Fibroblast of lung (primary cell): ENCODE data around the gene UNKL. TPM values are rescaled to one million over a fixed set of nuclear protein-coding genes. Genes with fewer than 3 reads are reported as not detected.

ENCODE experiments used
- DNase-seq, 2 donors: peaks; one replicate each; pipeline versions ENCODE4 v3.0.0 to v3.0.0-alpha.2; 2010; ENCODE audit warnings: low read depth in 2 of 2
- H2AFZ ChIP-seq: 2 replicates; pipeline ENCODE4 v1.5.1; 2012; ENCODE audit warnings: low read length, control low read depth, inconsistent platforms
- H3K27ac ChIP-seq: 2 replicates; pipeline ENCODE4 v1.5.1; 2011; ENCODE audit warnings: low read length, control low read depth; ENCODE audit not compliant: insufficient read depth
- H3K27me3 ChIP-seq: 2 replicates; pipeline ENCODE4 v1.5.1; 2011; ENCODE audit warnings: mild to moderate bottlenecking, low read length; ENCODE audit not compliant: control insufficient read depth, insufficient read depth
- H3K36me3 ChIP-seq: 2 replicates; pipeline ENCODE4 v1.5.1; 2011; ENCODE audit warnings: low read length; ENCODE audit not compliant: control insufficient read depth, insufficient read depth
- H3K4me1 ChIP-seq: 2 replicates; pipeline ENCODE4 v1.5.1; 2011; ENCODE audit warnings: low read length; ENCODE audit not compliant: control insufficient read depth, insufficient read depth; ENCODE audit errors: extremely low read depth
- H3K4me2 ChIP-seq: 2 replicates; pipeline ENCODE4 v1.5.1; 2011; ENCODE audit warnings: low read length, control low read depth; ENCODE audit not compliant: insufficient read depth; ENCODE audit errors: extremely low read depth
- H3K4me3 ChIP-seq, 4 experiments: fragments of 200-600 bp in 1 of 4; sonication (generic) in 1 of 4; replicated peaks in 1 of 4; 2 replicates each; pipeline ENCODE4 v1.5.1; 2011 to 2016; ENCODE audit warnings: low read length in 4 of 4, low read depth in 3 of 4, mild to moderate bottlenecking in 3 of 4, control low read depth in 2 of 4, inconsistent platforms in 1 of 4, mixed read lengths in 1 of 4; ENCODE audit not compliant: insufficient read depth in 1 of 4; ENCODE audit errors: control extremely low read depth in 1 of 4
- H3K79me2 ChIP-seq: 2 replicates; pipeline ENCODE4 v1.5.1; 2012; ENCODE audit warnings: mild to moderate bottlenecking, low read length, inconsistent platforms; ENCODE audit not compliant: control insufficient read depth, insufficient read depth
- H3K9ac ChIP-seq: 2 replicates; pipeline ENCODE4 v1.5.1; 2011; ENCODE audit warnings: mild to moderate bottlenecking, low read length, control low read depth; ENCODE audit not compliant: insufficient read depth
- H3K9me3 ChIP-seq: 2 replicates; pipeline ENCODE4 v1.5.1; 2012; ENCODE audit warnings: low read depth, low read length; ENCODE audit not compliant: control insufficient read depth, insufficient read depth
- H4K20me1 ChIP-seq: 2 replicates; pipeline ENCODE4 v1.5.1; 2011; ENCODE audit warnings: low read length; ENCODE audit not compliant: control insufficient read depth, insufficient read depth; ENCODE audit errors: extremely low read depth
- EZH2 ChIP-seq: IDR thresholded peaks from 2 replicates; pipeline ENCODE4 v1.5.1; 2012; ENCODE audit warnings: low read length, control low read depth, mild to moderate bottlenecking; ENCODE audit errors: missing control alignments
- polyA plus RNA-seq, 2 donors: library from polyadenylated mRNA; depleted of rRNA in 1 of 2; stranded (reverse) in 1 of 2; unstranded in 1 of 2; fragments of >200 nt; gene quantifications; 2 replicates each; pipeline ENCODE4 v1.2.1, GENCODE V29; 2011 to 2012; ENCODE audit warnings: missing spikeins in 1 of 2
- total RNA-seq: library from RNA; depleted of rRNA; stranded (reverse); fragments of >200 nt; gene quantifications from 2 replicates; pipeline ENCODE4 v1.2.1, GENCODE V29; 2014
- TF ChIP-seq, protein P1 (sequence below), 2 donors: IDR thresholded peaks in 1 of 2; conservative IDR thresholded peaks in 1 of 2; 1 replicate in 1 of 2; 2 replicates in 1 of 2; pipeline ENCODE4 v1.5.1; 2011 to 2012; ENCODE audit warnings: low read length in 2 of 2, control low read depth in 1 of 2, inconsistent platforms in 1 of 2, low read depth in 1 of 2, mild to moderate bottlenecking in 1 of 2

The UNKL gene
- total and polyA plus RNA-seq, 2 donors (not counting 1 experiment from before 2014, with no cell fraction given): 4.3 to 6.3 TPM

DNA sequence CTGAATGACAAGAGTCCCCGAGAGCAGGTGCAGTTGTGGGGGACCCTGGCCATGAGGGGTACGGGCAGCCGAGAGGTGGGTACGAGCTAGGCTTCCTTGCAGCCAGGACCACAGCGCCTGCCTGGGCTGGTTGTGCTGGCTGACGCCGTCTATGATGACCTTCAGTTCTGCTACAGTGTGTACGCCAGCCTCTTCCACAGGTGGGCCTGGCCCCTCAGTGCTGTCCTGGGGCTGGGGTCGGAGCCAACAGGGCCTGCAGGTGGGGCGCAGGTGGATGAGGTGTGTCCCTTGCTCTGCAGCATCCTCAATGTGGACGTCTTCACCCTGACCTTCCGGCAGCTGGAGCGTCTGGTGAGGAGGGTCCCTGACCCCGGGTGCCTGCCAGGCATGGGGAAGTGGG, 70.0 kb downstream of the UNKL start:
- no peak overlapping the region for H3K4me3 ChIP-seq
- no peaks in the 10 kb centered on the region for H3K9me3 ChIP-seq
- no peaks in the 10 kb centered on the region for H4K20me1 ChIP-seq
- no peak overlapping the region for H3K9ac ChIP-seq
- H3K4me2 ChIP-seq: no peak overlapping the region
- no peaks in the 10 kb centered on the region for H3K4me1 ChIP-seq
- peaks cover 15% of the 10 kb centered on the region for H3K36me3 ChIP-seq
- no peak overlapping the region for H3K27ac ChIP-seq
- H3K27me3 ChIP-seq: no peaks in the 10 kb centered on the region
- DNase-seq: no peak
- TF ChIP-seq EZH2: no peak
- TF ChIP-seq, protein P1, sequence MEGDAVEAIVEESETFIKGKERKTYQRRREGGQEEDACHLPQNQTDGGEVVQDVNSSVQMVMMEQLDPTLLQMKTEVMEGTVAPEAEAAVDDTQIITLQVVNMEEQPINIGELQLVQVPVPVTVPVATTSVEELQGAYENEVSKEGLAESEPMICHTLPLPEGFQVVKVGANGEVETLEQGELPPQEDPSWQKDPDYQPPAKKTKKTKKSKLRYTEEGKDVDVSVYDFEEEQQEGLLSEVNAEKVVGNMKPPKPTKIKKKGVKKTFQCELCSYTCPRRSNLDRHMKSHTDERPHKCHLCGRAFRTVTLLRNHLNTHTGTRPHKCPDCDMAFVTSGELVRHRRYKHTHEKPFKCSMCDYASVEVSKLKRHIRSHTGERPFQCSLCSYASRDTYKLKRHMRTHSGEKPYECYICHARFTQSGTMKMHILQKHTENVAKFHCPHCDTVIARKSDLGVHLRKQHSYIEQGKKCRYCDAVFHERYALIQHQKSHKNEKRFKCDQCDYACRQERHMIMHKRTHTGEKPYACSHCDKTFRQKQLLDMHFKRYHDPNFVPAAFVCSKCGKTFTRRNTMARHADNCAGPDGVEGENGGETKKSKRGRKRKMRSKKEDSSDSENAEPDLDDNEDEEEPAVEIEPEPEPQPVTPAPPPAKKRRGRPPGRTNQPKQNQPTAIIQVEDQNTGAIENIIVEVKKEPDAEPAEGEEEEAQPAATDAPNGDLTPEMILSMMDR (conservative IDR thresholded peaks at IDR 0.05 in 1 of 2, IDR thresholded peaks at IDR 0.05 in 1 of 2; ENCODE audit: low read depth in 1 of 2, low read length in 2 of 2): no peak
- H3K79me2 ChIP-seq: no peaks in the 10 kb centered on the region
- H2AFZ ChIP-seq: no peak overlapping the region

DNA sequence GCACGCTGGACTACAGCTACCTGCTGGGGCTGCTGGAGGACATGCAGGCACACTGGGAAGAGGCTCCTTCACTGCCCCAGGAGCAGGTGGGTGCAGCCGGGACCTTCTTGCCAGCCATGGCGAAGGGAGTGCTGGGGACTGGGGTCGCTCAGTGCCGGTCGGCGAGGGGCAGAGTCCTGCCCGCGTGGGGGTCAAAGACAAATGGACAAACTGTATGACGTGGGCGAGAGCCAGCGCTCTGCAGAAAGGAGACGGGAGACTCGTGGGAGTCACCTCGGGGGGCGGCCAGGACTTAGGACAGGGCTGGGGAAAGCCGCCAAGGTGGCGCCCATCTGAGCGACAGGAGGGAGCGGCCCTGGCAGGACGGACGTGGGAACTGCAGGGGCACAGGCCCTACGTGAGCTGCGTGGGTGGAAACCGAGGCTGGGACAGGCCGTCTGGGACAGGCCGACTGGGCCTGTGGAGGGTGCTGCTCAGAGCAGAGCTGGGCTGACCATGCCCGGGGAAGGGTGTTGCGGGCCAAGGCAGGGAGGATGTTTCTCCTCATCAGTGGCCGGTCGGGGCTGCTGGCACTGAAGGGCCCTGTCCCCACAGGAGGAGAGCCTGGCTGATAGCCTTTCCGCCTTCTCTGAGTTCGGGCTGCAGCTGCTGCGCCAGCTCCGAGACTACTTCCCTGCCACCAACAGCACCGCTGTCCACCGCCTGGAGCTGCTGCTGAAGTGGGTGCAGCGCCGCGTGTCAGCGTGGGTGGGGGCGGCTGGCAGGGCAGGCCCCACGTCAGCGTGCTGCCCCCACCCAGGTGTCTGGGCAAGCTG, 70.9 kb downstream of the UNKL start:
- Histone ChIP-seq H3K4me2 (no peak overlapping the region), H3K9ac (no peak overlapping the region), H3K4me1 (no peaks in the 10 kb centered on the region), H2AFZ (no peak overlapping the region), H3K27ac (no peak overlapping the region), H3K4me3 (no peak overlapping the region), H4K20me1 (no peaks in the 10 kb centered on the region), H3K79me2 (no peaks in the 10 kb centered on the region), H3K36me3 (peaks cover 6% of the 10 kb centered on the region), H3K27me3 (no peaks in the 10 kb centered on the region), H3K9me3 (no peaks in the 10 kb centered on the region)
- TF ChIP-seq, protein P1 (conservative IDR thresholded peaks at IDR 0.05 in 1 of 2, IDR thresholded peaks at IDR 0.05 in 1 of 2; ENCODE audit: low read depth in 1 of 2, low read length in 2 of 2): no peak
- TF ChIP-seq EZH2: no peak
- DNase-seq: no peak

DNA sequence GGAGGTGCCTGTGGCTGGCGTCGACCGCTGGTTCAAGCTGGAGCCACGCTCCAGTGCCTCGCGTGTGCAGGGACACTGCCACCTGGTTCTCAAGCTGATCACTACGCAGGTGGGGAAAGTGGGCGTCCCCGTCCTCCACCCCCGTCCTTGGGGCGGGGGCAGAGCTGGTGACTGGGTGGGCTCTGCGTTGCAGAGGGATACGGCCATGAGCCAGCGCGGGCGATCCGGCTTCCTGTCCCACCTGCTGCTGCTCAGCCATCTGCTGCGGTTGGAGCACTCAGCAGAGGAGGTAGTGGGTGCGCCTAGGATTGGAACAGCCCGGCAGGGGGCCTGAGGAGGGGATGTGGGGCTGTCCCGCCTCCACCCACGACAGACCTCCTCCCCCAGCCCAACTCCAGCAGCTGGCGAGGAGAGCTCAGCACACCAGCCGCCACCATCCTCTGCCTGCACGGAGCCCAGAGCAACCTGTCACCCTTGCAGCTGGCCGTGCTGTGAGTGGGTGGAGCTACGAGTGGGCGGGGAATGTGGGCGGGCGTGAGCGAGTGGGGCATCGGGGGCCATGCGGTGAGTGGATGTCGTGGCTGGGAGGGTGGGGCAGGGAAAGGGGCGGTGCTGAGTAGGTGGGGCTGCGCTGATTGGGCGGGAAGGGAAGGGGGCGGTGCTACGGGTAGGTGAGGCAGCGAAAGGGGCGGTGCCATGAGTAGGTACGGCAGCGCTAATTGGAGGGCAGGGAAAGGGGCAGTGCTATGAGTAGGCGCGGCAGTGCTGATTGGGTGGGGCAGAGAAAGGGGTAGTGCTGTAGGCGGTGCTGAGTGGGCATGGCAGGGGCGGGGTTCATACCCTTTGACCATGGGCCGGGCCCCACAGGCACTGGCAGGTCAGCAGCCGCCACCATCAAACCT, 71.7 kb downstream of the UNKL start:
- Histone ChIP-seq H2AFZ (no peak overlapping the region), H3K4me2 (no peak overlapping the region), H3K79me2 (no peaks in the 10 kb centered on the region), H3K4me3 (no peak overlapping the region), H3K36me3 (peaks cover 1% of the 10 kb centered on the region), H3K27me3 (no peaks in the 10 kb centered on the region), H3K9ac (no peak overlapping the region), H3K9me3 (no peaks in the 10 kb centered on the region), H3K4me1 (no peaks in the 10 kb centered on the region), H4K20me1 (no peaks in the 10 kb centered on the region), H3K27ac (no peak overlapping the region)
- TF ChIP-seq, protein P1 (conservative IDR thresholded peaks at IDR 0.05 in 1 of 2, IDR thresholded peaks at IDR 0.05 in 1 of 2; ENCODE audit: low read depth in 1 of 2, low read length in 2 of 2): no peak
- TF ChIP-seq EZH2: no peak
- peak; percentile 69 to 72 for DNase-seq
